Measurements from ENCODE around the gene ESR2.
A peak's percentile ranks its signal among the peaks of the same experiment; 100 is the strongest.
"Not testable (repeated sequence)": the region's sequence is repeated elsewhere in the genome, so short reads cannot be mapped to it uniquely, and the experiment has no call there.

ESR2 gene

GRCh38 chr14:64196814-64197411, 97.3 kb downstream of the ESR2 start:
- DNase-seq (ENCODE audit: low read depth): no peak

- no peak for DNase-seq (ENCODE audit: low read depth)
Observed at GRCh38 chr14:64196056-64196455, 98.1 kb downstream of the ESR2 start.

- no peak for DNase-seq (ENCODE audit: low read depth)
Observed at GRCh38 chr14:64195199-64195598, 99.0 kb downstream of the ESR2 start.

GRCh38 chr14:64194404-64194803, 99.8 kb downstream of the ESR2 start:
- DNase-seq (ENCODE audit: low read depth): no peak

GRCh38 chr14:64193821-64194220, 100.3 kb downstream of the ESR2 start:
- no peak for DNase-seq (ENCODE audit: low read depth)

- DNase-seq (ENCODE audit: low read depth): peak; percentile 72
Observed at GRCh38 chr14:64191756-64192155, 102.4 kb downstream of the ESR2 start.

GRCh38 chr14:64190974-64191502, 103.1 kb downstream of the ESR2 start:
- DNase-seq (ENCODE audit: low read depth): no peak

- no peak for DNase-seq (ENCODE audit: low read depth)
Observed at GRCh38 chr14:64187331-64187730, 106.8 kb downstream of the ESR2 start.

- DNase-seq (ENCODE audit: low read depth): no peak
Observed at GRCh38 chr14:64186231-64187129, 107.7 kb downstream of the ESR2 start.

GRCh38 chr14:64185184-64185583, 109.0 kb downstream of the ESR2 start:
- no peak for DNase-seq (ENCODE audit: low read depth)

- DNase-seq (ENCODE audit: low read depth): no peak
Observed at GRCh38 chr14:64184103-64184729, 110.0 kb downstream of the ESR2 start.

- not testable (repeated sequence) for DNase-seq (ENCODE audit: low read depth)
Observed at GRCh38 chr14:64182908-64183307, 111.3 kb downstream of the ESR2 start.

GRCh38 chr14:64178814-64179213, 115.4 kb downstream of the ESR2 start:
- no peak for DNase-seq (ENCODE audit: low read depth)

- DNase-seq (ENCODE audit: low read depth): no peak
Observed at GRCh38 chr14:64176330-64176729, 117.8 kb downstream of the ESR2 start.

GRCh38 chr14:64174922-64175782, 119.0 kb downstream of the ESR2 start:
- no peak for DNase-seq (ENCODE audit: low read depth)

- no peak for DNase-seq (ENCODE audit: low read depth)
Observed at GRCh38 chr14:64170181-64170580, 124.0 kb downstream of the ESR2 start.

GRCh38 chr14:64159588-64159987, 134.6 kb downstream of the ESR2 start:
- DNase-seq (ENCODE audit: low read depth): no peak

GRCh38 chr14:64158608-64159007, 135.6 kb downstream of the ESR2 start:
- DNase-seq (ENCODE audit: low read depth): no peak

- no peak for DNase-seq (ENCODE audit: low read depth)
Observed at GRCh38 chr14:64149921-64150320, 144.2 kb downstream of the ESR2 start.

GRCh38 chr14:64147126-64147790, 146.9 kb downstream of the ESR2 start:
- DNase-seq (ENCODE audit: low read depth): no peak

- DNase-seq (ENCODE audit: low read depth): no peak
Observed at GRCh38 chr14:64137657-64138290, 156.4 kb downstream of the ESR2 start.
